SH-SY5Y (cell line): ENCODE data around the gene BOD1L1.

Source experiments
- GATA2 ChIP-seq: IDR thresholded peaks from 2 replicates; pipeline ENCODE4 v1.6.1; 2011; ENCODE audit warnings: mild to moderate bottlenecking, low read depth, low read length
- GATA3 ChIP-seq: IDR thresholded peaks from 2 replicates; pipeline ENCODE4 v1.6.1; 2011; ENCODE audit warnings: low read depth, mild to moderate bottlenecking, low read length, moderate library complexity

GRCh38 chr4:13533670-13534343, 93.7 kb downstream of the BOD1L1 start:
- TF ChIP-seq GATA3 (no peak), GATA2 (no peak)
